GM23338 (cell line): Measurements from ENCODE around the gene KCNB1.

Experiments
- CREB1 ChIP-seq: fragments of 250-450 bp; sonication (Bioruptor Pico); IDR thresholded peaks from 2 replicates; pipeline ENCODE4 v1.5.0; 2020; ENCODE audit warnings: low read depth, mild to moderate bottlenecking, moderate library complexity
- EZH2 ChIP-seq: fragments of 200-600 bp; sonication (generic); IDR thresholded peaks from one replicate; pipeline ENCODE4 v1.8.0; 2017; ENCODE audit warnings: antibody characterized with exemption, mild to moderate bottlenecking, low read depth; ENCODE audit not compliant: unreplicated experiment
- EZH2phosphoT487 ChIP-seq: fragments of 200-600 bp; sonication (generic); IDR thresholded peaks from one replicate; pipeline ENCODE4 v1.8.1; 2018; ENCODE audit warnings: antibody characterized with exemption; ENCODE audit not compliant: unreplicated experiment
- JUNB ChIP-seq: IDR thresholded peaks from one replicate; pipeline ENCODE4 v1.6.1; 2016; ENCODE audit warnings: antibody characterized with exemption; ENCODE audit not compliant: unreplicated experiment
- POLR2AphosphoS5 ChIP-seq: IDR thresholded peaks from 2 replicates; pipeline ENCODE4 v1.6.1; 2016; ENCODE audit warnings: antibody characterized with exemption, low read depth
- STAT1 ChIP-seq: IDR thresholded peaks from one replicate; pipeline ENCODE4 v1.6.1; 2016; ENCODE audit warnings: antibody characterized with exemption; ENCODE audit not compliant: unreplicated experiment
- ZNF331 ChIP-seq: fragments of 250-450 bp; sonication (Bioruptor Pico); IDR thresholded peaks from 2 replicates; pipeline ENCODE4 v1.5.0; 2020; ENCODE audit warnings: low read depth, mild to moderate bottlenecking, moderate library complexity
- TF ChIP-seq, protein P1 (sequence below), 2 experiments: fragments of 200-600 bp in 1 of 2; sonication (generic) in 1 of 2; conservative IDR thresholded peaks; 2 replicates each; pipeline versions ENCODE4 v1.5.1 to v1.6.1; 2016 to 2017; ENCODE audit warnings: antibody characterized with exemption in 2 of 2, low read depth in 2 of 2, mild to moderate bottlenecking in 2 of 2, moderate library complexity in 1 of 2
- TF ChIP-seq, protein P2 (sequence below): IDR thresholded peaks from one replicate; pipeline ENCODE4 v1.6.1; 2018; ENCODE audit warnings: antibody characterized with exemption; ENCODE audit not compliant: unreplicated experiment
- TF ChIP-seq, protein P3 (sequence below): IDR thresholded peaks from 2 replicates; pipeline ENCODE4 v1.6.1; 2016; ENCODE audit warnings: antibody characterized with exemption
- TF ChIP-seq, protein P4 (sequence below): fragments of 250-450 bp; sonication (Bioruptor Pico); IDR thresholded peaks from 2 replicates; pipeline ENCODE4 v1.5.0; 2020; ENCODE audit warnings: mild to moderate bottlenecking, moderate library complexity

DNA sequence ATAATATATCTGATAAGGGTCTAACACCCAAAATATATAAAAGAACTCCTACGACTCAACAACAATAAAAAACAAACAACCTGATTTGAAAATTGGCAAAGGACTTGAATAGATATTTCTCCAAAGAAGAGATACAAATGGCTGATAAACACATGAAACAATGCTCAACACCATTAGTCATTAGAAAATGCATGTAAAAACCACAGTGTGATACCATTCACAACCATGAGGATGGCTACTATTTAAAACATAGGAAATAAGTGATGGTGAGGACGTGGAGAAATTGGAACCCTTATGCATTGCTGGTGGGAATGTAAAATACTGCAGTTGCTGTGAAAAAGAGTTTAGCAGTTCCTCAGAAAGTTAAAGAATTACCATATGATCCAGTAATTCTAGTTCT, 44.1 kb upstream of the KCNB1 start:
- TF ChIP-seq, protein P1, sequence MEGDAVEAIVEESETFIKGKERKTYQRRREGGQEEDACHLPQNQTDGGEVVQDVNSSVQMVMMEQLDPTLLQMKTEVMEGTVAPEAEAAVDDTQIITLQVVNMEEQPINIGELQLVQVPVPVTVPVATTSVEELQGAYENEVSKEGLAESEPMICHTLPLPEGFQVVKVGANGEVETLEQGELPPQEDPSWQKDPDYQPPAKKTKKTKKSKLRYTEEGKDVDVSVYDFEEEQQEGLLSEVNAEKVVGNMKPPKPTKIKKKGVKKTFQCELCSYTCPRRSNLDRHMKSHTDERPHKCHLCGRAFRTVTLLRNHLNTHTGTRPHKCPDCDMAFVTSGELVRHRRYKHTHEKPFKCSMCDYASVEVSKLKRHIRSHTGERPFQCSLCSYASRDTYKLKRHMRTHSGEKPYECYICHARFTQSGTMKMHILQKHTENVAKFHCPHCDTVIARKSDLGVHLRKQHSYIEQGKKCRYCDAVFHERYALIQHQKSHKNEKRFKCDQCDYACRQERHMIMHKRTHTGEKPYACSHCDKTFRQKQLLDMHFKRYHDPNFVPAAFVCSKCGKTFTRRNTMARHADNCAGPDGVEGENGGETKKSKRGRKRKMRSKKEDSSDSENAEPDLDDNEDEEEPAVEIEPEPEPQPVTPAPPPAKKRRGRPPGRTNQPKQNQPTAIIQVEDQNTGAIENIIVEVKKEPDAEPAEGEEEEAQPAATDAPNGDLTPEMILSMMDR (conservative IDR thresholded peaks at IDR 0.05; ENCODE audit: low read depth in 2 of 2), result no peak
- TF ChIP-seq EZH2phosphoT487 (no peak), POLR2AphosphoS5 (no peak), EZH2 (no peak), CREB1 (CRISPR knock-in tag) (no peak), STAT1 (no peak), ZNF331 (CRISPR knock-in tag) (no peak), JUNB (no peak)
- TF ChIP-seq, protein P2, sequence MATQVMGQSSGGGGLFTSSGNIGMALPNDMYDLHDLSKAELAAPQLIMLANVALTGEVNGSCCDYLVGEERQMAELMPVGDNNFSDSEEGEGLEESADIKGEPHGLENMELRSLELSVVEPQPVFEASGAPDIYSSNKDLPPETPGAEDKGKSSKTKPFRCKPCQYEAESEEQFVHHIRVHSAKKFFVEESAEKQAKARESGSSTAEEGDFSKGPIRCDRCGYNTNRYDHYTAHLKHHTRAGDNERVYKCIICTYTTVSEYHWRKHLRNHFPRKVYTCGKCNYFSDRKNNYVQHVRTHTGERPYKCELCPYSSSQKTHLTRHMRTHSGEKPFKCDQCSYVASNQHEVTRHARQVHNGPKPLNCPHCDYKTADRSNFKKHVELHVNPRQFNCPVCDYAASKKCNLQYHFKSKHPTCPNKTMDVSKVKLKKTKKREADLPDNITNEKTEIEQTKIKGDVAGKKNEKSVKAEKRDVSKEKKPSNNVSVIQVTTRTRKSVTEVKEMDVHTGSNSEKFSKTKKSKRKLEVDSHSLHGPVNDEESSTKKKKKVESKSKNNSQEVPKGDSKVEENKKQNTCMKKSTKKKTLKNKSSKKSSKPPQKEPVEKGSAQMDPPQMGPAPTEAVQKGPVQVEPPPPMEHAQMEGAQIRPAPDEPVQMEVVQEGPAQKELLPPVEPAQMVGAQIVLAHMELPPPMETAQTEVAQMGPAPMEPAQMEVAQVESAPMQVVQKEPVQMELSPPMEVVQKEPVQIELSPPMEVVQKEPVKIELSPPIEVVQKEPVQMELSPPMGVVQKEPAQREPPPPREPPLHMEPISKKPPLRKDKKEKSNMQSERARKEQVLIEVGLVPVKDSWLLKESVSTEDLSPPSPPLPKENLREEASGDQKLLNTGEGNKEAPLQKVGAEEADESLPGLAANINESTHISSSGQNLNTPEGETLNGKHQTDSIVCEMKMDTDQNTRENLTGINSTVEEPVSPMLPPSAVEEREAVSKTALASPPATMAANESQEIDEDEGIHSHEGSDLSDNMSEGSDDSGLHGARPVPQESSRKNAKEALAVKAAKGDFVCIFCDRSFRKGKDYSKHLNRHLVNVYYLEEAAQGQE, result no peak
- TF ChIP-seq, protein P3, sequence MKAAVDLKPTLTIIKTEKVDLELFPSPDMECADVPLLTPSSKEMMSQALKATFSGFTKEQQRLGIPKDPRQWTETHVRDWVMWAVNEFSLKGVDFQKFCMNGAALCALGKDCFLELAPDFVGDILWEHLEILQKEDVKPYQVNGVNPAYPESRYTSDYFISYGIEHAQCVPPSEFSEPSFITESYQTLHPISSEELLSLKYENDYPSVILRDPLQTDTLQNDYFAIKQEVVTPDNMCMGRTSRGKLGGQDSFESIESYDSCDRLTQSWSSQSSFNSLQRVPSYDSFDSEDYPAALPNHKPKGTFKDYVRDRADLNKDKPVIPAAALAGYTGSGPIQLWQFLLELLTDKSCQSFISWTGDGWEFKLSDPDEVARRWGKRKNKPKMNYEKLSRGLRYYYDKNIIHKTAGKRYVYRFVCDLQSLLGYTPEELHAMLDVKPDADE, result no peak
- TF ChIP-seq, protein P4, sequence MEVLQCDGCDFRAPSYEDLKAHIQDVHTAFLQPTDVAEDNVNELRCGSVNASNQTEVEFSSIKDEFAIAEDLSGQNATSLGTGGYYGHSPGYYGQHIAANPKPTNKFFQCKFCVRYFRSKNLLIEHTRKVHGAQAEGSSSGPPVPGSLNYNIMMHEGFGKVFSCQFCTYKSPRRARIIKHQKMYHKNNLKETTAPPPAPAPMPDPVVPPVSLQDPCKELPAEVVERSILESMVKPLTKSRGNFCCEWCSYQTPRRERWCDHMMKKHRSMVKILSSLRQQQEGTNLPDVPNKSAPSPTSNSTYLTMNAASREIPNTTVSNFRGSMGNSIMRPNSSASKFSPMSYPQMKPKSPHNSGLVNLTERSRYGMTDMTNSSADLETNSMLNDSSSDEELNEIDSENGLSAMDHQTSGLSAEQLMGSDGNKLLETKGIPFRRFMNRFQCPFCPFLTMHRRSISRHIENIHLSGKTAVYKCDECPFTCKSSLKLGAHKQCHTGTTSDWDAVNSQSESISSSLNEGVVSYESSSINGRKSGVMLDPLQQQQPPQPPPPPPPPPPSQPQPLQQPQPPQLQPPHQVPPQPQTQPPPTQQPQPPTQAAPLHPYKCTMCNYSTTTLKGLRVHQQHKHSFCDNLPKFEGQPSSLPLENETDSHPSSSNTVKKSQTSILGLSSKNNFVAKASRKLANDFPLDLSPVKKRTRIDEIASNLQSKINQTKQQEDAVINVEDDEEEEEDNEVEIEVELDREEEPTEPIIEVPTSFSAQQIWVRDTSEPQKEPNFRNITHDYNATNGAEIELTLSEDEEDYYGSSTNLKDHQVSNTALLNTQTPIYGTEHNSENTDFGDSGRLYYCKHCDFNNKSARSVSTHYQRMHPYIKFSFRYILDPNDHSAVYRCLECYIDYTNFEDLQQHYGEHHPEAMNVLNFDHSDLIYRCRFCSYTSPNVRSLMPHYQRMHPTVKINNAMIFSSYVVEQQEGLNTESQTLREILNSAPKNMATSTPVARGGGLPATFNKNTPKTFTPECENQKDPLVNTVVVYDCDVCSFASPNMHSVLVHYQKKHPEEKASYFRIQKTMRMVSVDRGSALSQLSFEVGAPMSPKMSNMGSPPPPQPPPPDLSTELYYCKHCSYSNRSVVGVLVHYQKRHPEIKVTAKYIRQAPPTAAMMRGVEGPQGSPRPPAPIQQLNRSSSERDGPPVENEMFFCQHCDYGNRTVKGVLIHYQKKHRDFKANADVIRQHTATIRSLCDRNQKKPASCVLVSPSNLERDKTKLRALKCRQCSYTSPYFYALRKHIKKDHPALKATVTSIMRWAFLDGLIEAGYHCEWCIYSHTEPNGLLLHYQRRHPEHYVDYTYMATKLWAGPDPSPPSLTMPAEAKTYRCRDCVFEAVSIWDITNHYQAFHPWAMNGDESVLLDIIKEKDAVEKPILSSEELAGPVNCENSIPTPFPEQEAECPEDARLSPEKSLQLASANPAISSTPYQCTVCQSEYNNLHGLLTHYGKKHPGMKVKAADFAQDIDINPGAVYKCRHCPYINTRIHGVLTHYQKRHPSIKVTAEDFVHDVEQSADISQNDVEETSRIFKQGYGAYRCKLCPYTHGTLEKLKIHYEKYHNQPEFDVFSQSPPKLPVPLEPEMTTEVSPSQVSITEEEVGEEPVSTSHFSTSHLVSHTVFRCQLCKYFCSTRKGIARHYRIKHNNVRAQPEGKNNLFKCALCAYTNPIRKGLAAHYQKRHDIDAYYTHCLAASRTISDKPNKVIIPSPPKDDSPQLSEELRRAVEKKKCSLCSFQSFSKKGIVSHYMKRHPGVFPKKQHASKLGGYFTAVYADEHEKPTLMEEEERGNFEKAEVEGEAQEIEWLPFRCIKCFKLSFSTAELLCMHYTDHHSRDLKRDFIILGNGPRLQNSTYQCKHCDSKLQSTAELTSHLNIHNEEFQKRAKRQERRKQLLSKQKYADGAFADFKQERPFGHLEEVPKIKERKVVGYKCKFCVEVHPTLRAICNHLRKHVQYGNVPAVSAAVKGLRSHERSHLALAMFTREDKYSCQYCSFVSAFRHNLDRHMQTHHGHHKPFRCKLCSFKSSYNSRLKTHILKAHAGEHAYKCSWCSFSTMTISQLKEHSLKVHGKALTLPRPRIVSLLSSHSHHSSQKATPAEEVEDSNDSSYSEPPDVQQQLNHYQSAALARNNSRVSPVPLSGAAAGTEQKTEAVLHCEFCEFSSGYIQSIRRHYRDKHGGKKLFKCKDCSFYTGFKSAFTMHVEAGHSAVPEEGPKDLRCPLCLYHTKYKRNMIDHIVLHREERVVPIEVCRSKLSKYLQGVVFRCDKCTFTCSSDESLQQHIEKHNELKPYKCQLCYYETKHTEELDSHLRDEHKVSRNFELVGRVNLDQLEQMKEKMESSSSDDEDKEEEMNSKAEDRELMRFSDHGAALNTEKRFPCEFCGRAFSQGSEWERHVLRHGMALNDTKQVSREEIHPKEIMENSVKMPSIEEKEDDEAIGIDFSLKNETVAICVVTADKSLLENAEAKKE, result no peak
